GM12878 (cell line): ENCODE data around the gene IGSF22. TPM values are rescaled to one million over a fixed set of nuclear protein-coding genes. Genes with fewer than 3 reads are reported as not detected.
"Not testable (repeated sequence)": the region's sequence is repeated elsewhere in the genome, so short reads cannot be mapped to it uniquely, and the experiment has no call there.

Source experiments
- ATAC-seq: fragments of 200-7000 bp; cut with Tn5 transposase; 3 replicates; pipeline ENCODE4 v1.9.1; 2020; ENCODE audit warnings: mild to moderate bottlenecking, moderate library complexity
- BruUV-seq: library from RNA; stranded (reverse); fragments of 400-500 nt; replicated peaks from 2 replicates; lab custom pipeline; 2021; lab: Mats Ljungman, UMichigan
- CTCF ChIA-PET: fragments of 300-600 bp; sonication (Branson Sonifier 250); formaldehyde crosslinking; extraction: SDS; loops from one replicate; lab custom pipeline; 2021; ENCODE audit warnings: inconsistent platforms; lab: Yijun Ruan, JAX
- POLR2A ChIA-PET: fragments of 350-600 bp; formaldehyde crosslinking; extraction: SDS; loops from one replicate; lab custom pipeline; 2021; ENCODE audit warnings: inconsistent platforms; lab: Charles Lee
- RAD21 ChIA-PET: fragments of 300-600 bp; sonication (Branson Sonifier 250); formaldehyde crosslinking; loops from one replicate; lab custom pipeline; 2023; ENCODE audit warnings: antibody characterized with exemption; ENCODE audit not compliant: unreplicated experiment; lab: Charles Lee
- SMC1A ChIA-PET: fragments of 300-600 bp; sonication (Branson Sonifier 250); formaldehyde crosslinking; loops from one replicate; lab custom pipeline; 2023; ENCODE audit not compliant: unreplicated experiment, uncharacterized antibody; lab: Charles Lee
- DNase-seq: peaks from one replicate; pipeline ENCODE4 v3.0.0-alpha.2; 2011; ENCODE audit warnings: low read depth, low spot score
- FAIRE-seq: peaks from 3 replicates; lab custom pipeline; 2011; peaks lifted over from hg19 to GRCh38; lab: Jason Lieb, UNC
- H2AFZ ChIP-seq: 2 replicates; pipeline ENCODE4 v1.6.0; 2011; ENCODE audit warnings: low read depth, low read length, control low read depth; ENCODE audit not compliant: control insufficient read depth
- H3K27ac ChIP-seq: 2 replicates; pipeline ENCODE4 v1.5.1; 2011; ENCODE audit warnings: control low read depth; ENCODE audit not compliant: control insufficient read depth, insufficient read depth
- H3K27me3 ChIP-seq, 2 experiments: replicated peaks in 1 of 2; 2 replicates each; pipeline versions ENCODE4 v1.6.0 to v1.6.1; 2011; ENCODE audit warnings: low read length in 1 of 2; ENCODE audit not compliant: control insufficient read depth in 2 of 2, insufficient read depth in 2 of 2
- H3K36me3 ChIP-seq, 2 experiments: 2 replicates each; pipeline ENCODE4 v1.5.1; 2011; ENCODE audit warnings: low read length in 1 of 2; ENCODE audit not compliant: control insufficient read depth in 2 of 2, insufficient read depth in 2 of 2
- H3K4me1 ChIP-seq: 2 replicates; pipeline ENCODE4 v1.6.1; 2011; ENCODE audit warnings: mild to moderate bottlenecking, low read length, moderate library complexity, mixed read lengths; ENCODE audit not compliant: control insufficient read depth, insufficient read depth
- H3K4me2 ChIP-seq: 2 replicates; pipeline ENCODE4 v1.6.0; 2011; ENCODE audit warnings: control low read depth; ENCODE audit not compliant: control insufficient read depth, insufficient read depth
- H3K4me3 ChIP-seq: fragments of 200-600 bp; sonication (generic); 2 replicates; pipeline ENCODE4 v1.5.1; 2016
- H3K79me2 ChIP-seq: 2 replicates; pipeline ENCODE4 v1.6.0; 2011; ENCODE audit warnings: low read length; ENCODE audit not compliant: control insufficient read depth, insufficient read depth
- H3K9ac ChIP-seq: 2 replicates; pipeline ENCODE4 v1.8.0; 2011; ENCODE audit warnings: low read length, control low read depth, mixed read lengths; ENCODE audit not compliant: control insufficient read depth, insufficient read depth
- H3K9me3 ChIP-seq: replicated peaks from 3 replicates; pipeline ENCODE4 v1.5.1; 2011; ENCODE audit warnings: mild to moderate bottlenecking, low read length; ENCODE audit not compliant: control insufficient read depth, insufficient read depth
- H4K20me1 ChIP-seq: 2 replicates; pipeline ENCODE4 v1.6.0; 2011; ENCODE audit not compliant: control insufficient read depth, insufficient read depth
- ASH2L ChIP-seq: fragments of 300-600, 200-600 bp; sonication (generic); IDR thresholded peaks from 2 replicates; pipeline ENCODE4 v1.6.1; 2017; ENCODE audit warnings: low read depth, mild to moderate bottlenecking, borderline replicate concordance
- ETV6 ChIP-seq, 2 experiments: fragments of 450-650 bp in 1 of 2; IDR thresholded peaks in 1 of 2; conservative IDR thresholded peaks in 1 of 2; 2 replicates each; pipeline ENCODE4 v1.6.1; 2014; ENCODE audit warnings: antibody characterized with exemption in 1 of 2, borderline replicate concordance in 1 of 2, low read depth in 1 of 2, mild to moderate bottlenecking in 1 of 2, moderate library complexity in 1 of 2
- FOXK2 ChIP-seq: fragments of 450-650 bp; IDR thresholded peaks from 2 replicates; pipeline ENCODE4 v1.6.1; 2017; ENCODE audit warnings: mild to moderate bottlenecking, moderate library complexity
- PKNOX1 ChIP-seq: fragments of 450-650 bp; IDR thresholded peaks from 2 replicates; pipeline ENCODE4 v1.6.1; 2016; ENCODE audit warnings: mild to moderate bottlenecking
- RAD21 ChIP-seq: IDR thresholded peaks from 2 replicates; pipeline ENCODE4 v1.6.1; 2011; ENCODE audit warnings: mild to moderate bottlenecking, low read depth, low read length, moderate library complexity; ENCODE audit not compliant: insufficient read depth
- SIX5 ChIP-seq: IDR thresholded peaks from 2 replicates; pipeline ENCODE4 v1.6.1; 2011; ENCODE audit warnings: mild to moderate bottlenecking, low read depth, low read length, moderate library complexity; ENCODE audit not compliant: severe bottlenecking
- SMC3 ChIP-seq: IDR thresholded peaks from 2 replicates; pipeline ENCODE4 v1.6.1; 2011; ENCODE audit warnings: low read length, improper control_type of control experiment, borderline replicate concordance
- ZBTB4 ChIP-seq: fragments of 450-650 bp; formaldehyde crosslinking; IDR thresholded peaks from 2 replicates; pipeline ENCODE4 v1.4.0; 2022; ENCODE audit warnings: mild to moderate bottlenecking, moderate library complexity
- ZNF207 ChIP-seq: fragments of 450-650 bp; IDR thresholded peaks from 2 replicates; pipeline ENCODE4 v1.6.1; 2014; ENCODE audit warnings: antibody characterized with exemption, mild to moderate bottlenecking, borderline replicate concordance
- ZNF24 ChIP-seq: fragments of 450-650 bp; IDR thresholded peaks from 2 replicates; pipeline ENCODE4 v1.6.1; 2017; ENCODE audit warnings: antibody characterized with exemption, mild to moderate bottlenecking
- WGBS: methylation state at CpG from one replicate; pipeline ENCODE4 v1.1.6; 2016; ENCODE audit warnings: low lambda C conversion rate; ENCODE audit not compliant: insufficient replicate concordance, insufficient coverage; ENCODE audit errors: missing lambda C conversion rate; 5-methylcytosine and 5-hydroxymethylcytosine counted together
- in situ Hi-C: fragments of 300-500 bp; cut with MboI; formaldehyde crosslinking; loops from 9 replicates; pipeline ENCODE4 v1.14.3; 2018; ENCODE audit warnings: mixed read lengths
- intact Hi-C: fragments of 100-400 bp; cut with micrococcal nuclease; formaldehyde crosslinking; loops from one replicate; pipeline ENCODE4 v1.14.2; 2022; ENCODE audit not compliant: unreplicated experiment
- polyA plus RNA-seq, 11 experiments: library from polyadenylated mRNA; depleted of rRNA in 4 of 11; unstranded in 6 of 11; stranded (reverse) in 5 of 11; fragments of >200 nt; fragmentation: Nextera tagmentation in 4 of 11; fragmentation: Illumina TruSeq in 1 of 11; extraction: Ambion mirVana in 4 of 11; extraction: Trizol in 1 of 11; gene quantifications; 1 replicate in 1 of 11; 2 replicates in 10 of 11; pipeline versions ENCODE4 v1.2.1 to v1.2.3, GENCODE V29; 2011 to 2016; ENCODE audit warnings: inconsistent platforms in 2 of 11, missing spikeins in 2 of 11, low read depth in 1 of 11
- total RNA-seq, 4 experiments: library from RNA; depleted of rRNA in 3 of 4; stranded (reverse); fragments of >200 nt in 3 of 4; fragmentation: Illumina TruSeq in 1 of 4; extraction: Trizol in 1 of 4; gene quantifications; 2 replicates each; pipeline versions ENCODE4 v1.2.1 to v1.2.3, GENCODE V29; 2013 to 2021

The IGSF22 gene
- total and polyA plus RNA-seq, 10 of the 15 experiments (the other 5 are each of a cell fraction or from before 2014, with no cell fraction given): 0.02 to 0.18 TPM; not detected in 8

- 77% methylated on average over 4 of the region's 4 CpGs for WGBS
- Histone ChIP-seq H2AFZ (no peak overlapping the region), H3K9me3 (no peaks in the 10 kb centered on the region)
- TF ChIP-seq SMC3 (no peak), SIX5 (no peak), ZBTB4 (CRISPR knock-in tag) (no peak), FOXK2 (no peak), PKNOX1 (no peak), ZNF207 (no peak), ASH2L (no peak), ZNF24 (no peak), ETV6 (conservative IDR thresholded peaks at IDR 0.05 in 1 of 2, IDR thresholded peaks at IDR 0.05 in 1 of 2; ENCODE audit: borderline replicate concordance in 1 of 2, low read depth in 1 of 2) (no peak), RAD21 (no peak)
- TF ChIP-seq, all 136 proteins: peak for 0
- H3K27ac ChIP-seq: no peak overlapping the region
- in situ Hi-C loops (no loop called here), intact Hi-C loops (no loop called here)
- ChIA-PET RAD21 (no interaction called here), SMC1A (no interaction called here), CTCF (interaction anchor here (1.6 kb wide), 1 partner anchor 54 kb away, joined by 4 read pairs; no protein-coding TSS in a partner anchor), POLR2A (no interaction called here)
- ATAC-seq: no peak
- no peak for FAIRE-seq
- no peaks in the 10 kb centered on the region for H3K79me2 ChIP-seq
- H3K27me3 ChIP-seq: no peaks in the 10 kb centered on the region; a peak in 1 of 4 replicates
- H3K4me2 ChIP-seq: no peak overlapping the region
- H4K20me1 ChIP-seq: no peaks in the 10 kb centered on the region
- H3K36me3 ChIP-seq: no peaks in the 10 kb centered on the region
- no peak for DNase-seq
- H3K9ac ChIP-seq: no peak overlapping the region
- no peaks in the 10 kb centered on the region for H3K4me1 ChIP-seq
- BruUV-seq: no TSS peak
- H3K4me3 ChIP-seq: no peak overlapping the region
Measured at GRCh38 chr11:18668131-18668530, 57.9 kb downstream of the IGSF22 start.

GRCh38 chr11:18665353-18665872 lies 60.6 kb downstream of the IGSF22 start:
- H3K27me3 ChIP-seq, H3K4me2 ChIP-seq, CTCF ChIA-PET, H3K9ac ChIP-seq, FAIRE-seq, POLR2A ChIA-PET, H3K36me3 ChIP-seq, ATAC-seq, H3K9me3 ChIP-seq, RAD21 ChIA-PET, DNase-seq, H3K27ac ChIP-seq, H3K4me3 ChIP-seq, intact Hi-C loops, H3K4me1 ChIP-seq, H4K20me1 ChIP-seq, in situ Hi-C loops, BruUV-seq, H3K79me2 ChIP-seq, H2AFZ ChIP-seq: not testable (repeated sequence)
- 87% methylated on average over 10 of the region's 10 CpGs for WGBS
- SMC1A ChIA-PET: interaction anchor here (0.6 kb wide), 3 partner anchors 35 to 500 kb away, joined by 3 to 4 read pairs (median 3); no protein-coding TSS in a partner anchor
